Measurements from ENCODE around the gene SHISA7.
A peak's percentile ranks its signal among the peaks of the same experiment; 100 is the strongest.

The SHISA7 gene

DNA sequence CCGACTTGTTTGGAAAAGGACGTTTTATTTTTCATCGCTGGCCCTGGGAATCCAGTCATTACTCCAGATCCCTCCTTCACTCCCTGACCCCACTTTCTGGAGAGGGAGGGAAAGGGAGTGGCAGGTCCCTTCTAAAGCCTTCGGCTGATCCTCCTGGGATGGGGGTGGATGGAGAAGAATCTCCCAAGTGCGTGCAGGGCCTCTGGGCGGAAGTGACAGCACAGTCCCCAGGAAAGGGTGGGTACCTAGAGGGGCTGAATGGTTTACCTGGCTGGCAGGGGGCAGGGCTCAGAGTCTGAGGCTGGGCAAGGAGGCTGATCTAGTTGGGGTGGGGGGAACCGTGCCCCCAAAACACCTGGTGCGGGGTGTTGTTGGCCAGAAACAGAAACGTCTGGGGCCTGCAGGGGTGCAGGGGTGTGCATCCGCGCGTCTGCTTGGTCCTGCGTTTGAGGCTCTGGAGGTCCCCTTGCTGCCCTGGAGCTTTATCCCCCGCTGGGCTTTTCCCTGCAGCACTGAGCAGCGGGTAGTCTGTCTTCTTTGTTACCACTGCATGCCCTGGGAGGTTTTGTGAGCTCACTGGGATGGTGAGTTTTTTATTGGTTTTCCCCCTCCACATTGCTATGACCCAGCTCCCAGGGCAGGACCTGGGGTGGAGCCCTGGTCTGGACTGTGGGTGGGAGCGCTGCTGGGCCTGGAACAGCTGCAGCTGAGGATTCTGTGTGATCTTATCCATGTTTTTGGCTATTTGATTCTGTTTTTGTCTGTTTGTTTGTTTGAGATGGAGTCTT is 30.3 kb upstream of the SHISA7 start:
- FAIRE-seq (no peak), DNase-seq (ENCODE audit: insufficient read length, low spot score) (no peak)
- TF ChIP-seq, protein P1, sequence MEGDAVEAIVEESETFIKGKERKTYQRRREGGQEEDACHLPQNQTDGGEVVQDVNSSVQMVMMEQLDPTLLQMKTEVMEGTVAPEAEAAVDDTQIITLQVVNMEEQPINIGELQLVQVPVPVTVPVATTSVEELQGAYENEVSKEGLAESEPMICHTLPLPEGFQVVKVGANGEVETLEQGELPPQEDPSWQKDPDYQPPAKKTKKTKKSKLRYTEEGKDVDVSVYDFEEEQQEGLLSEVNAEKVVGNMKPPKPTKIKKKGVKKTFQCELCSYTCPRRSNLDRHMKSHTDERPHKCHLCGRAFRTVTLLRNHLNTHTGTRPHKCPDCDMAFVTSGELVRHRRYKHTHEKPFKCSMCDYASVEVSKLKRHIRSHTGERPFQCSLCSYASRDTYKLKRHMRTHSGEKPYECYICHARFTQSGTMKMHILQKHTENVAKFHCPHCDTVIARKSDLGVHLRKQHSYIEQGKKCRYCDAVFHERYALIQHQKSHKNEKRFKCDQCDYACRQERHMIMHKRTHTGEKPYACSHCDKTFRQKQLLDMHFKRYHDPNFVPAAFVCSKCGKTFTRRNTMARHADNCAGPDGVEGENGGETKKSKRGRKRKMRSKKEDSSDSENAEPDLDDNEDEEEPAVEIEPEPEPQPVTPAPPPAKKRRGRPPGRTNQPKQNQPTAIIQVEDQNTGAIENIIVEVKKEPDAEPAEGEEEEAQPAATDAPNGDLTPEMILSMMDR (IDR thresholded peaks at IDR 0.05; ENCODE audit: insufficient read depth, missing control alignments), result no peak

DNA sequence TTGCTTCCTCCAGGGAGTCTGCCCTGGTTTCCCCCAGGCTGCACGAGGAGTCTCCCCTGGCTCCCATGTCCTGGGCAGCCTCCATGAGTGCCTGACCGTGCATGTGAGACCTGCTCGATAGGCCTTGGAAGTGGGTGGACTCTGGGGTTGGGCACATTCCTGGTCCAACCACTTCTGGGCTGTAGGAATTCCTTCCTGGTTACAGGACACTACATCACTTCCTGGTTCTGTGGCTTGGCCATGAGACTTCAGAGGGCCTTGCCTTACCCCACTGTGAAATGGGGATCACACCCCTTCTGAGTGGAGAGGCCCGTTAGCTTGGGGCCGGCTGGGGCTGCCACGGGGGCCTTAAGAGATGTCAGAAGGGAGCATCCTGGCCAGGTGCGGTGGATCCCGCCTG is 29.4 kb upstream of the SHISA7 start:
- DNase-seq (ENCODE audit: insufficient read length, low spot score), result no peak
- TF ChIP-seq, protein P1 (IDR thresholded peaks at IDR 0.05; ENCODE audit: insufficient read depth, missing control alignments), result no peak

DNA sequence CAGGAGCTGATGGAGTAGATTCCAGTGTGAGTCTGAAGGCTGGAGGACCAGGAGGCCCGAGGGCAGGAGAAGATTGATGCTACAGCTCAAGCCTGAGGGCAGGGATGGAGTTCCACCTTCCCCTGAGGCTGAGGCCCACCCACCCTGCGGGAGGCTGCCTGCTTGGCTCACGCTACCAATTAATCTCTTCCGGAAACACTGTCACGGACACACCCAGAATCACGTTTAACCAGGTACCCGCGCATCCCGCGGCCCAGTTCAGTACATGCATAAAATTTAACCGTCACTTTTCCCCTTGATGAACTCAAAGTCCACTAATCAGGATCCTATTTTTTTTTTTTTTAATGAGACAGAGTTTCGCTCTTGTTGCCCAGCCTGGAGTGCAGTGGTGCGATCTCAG is 28.2 kb upstream of the SHISA7 start:
- DNase-seq (ENCODE audit: insufficient read length, low spot score), result no peak
- FAIRE-seq, result no peak

More for the DNA sequence above, 29.4 kb upstream of the SHISA7 start:
- no peak for FAIRE-seq

DNA sequence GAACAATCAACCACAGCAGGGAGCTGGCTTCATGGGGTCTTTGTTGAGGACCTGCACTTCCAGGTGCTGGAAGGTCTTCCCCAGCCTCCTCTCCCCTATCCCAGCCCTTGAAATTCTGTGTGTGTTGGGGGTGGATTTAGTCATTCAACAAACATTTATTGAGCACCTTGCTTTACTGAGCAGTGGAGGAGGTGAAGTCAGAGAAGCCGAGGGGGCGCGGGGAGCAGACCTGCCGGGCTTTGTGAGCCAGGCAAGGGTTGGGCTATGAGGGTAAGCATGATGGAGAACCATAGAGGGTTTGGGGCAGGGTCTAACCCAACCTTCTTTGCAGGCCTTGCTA is 24.9 kb upstream of the SHISA7 start:
- DNase-seq (ENCODE audit: insufficient read length, low spot score) (no peak), FAIRE-seq (no peak)
- TF ChIP-seq, protein P1 (IDR thresholded peaks at IDR 0.05; ENCODE audit: insufficient read depth, missing control alignments), result no peak

More for the DNA sequence above, 28.2 kb upstream of the SHISA7 start:
- TF ChIP-seq, protein P1 (IDR thresholded peaks at IDR 0.05; ENCODE audit: insufficient read depth, missing control alignments), result no peak

DNA sequence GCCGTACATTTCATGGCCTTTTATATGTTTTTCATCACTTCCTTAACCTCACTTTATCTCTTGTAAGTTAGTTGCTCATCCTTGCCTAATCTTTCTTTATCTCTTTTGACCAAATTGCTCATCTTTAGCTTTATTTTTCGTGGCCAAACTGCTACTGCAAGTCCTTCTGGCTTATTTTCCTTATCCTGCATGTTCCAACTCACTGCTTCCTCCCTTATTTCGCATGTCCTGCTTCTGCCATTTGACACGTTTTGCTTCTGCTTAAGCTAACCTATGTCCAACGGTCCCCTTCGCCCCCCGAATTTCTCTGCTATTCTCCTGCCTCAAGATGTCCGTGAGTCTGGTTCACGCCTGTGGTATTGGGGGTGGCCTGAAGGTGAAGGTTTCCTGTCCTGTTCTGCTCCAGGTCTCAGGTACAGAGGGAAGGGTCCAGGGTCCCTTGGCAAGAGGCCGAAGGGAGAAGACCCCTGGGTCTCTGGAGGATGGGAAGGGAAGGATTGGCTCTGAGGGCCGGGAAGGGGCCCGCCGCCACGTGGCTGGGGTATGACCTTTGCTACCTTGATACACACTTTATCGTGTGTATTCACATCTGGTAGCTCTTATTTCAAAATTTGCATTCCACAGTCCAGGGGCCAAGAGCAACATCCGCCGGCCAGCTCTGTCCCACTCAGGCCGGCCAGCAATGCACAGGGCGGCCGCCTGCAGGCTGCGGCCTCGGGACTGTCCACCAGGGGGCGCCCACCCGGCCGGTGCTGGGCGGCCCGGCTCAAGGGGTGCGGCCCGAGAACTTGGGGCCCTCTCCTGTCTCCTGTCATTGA is 24.3 kb upstream of the SHISA7 start:
- TF ChIP-seq, protein P1 (IDR thresholded peaks at IDR 0.05; ENCODE audit: insufficient read depth, missing control alignments), result peak; percentile 64
- peak; percentile 73 for DNase-seq (ENCODE audit: insufficient read length, low spot score)
- no peak for FAIRE-seq

DNA sequence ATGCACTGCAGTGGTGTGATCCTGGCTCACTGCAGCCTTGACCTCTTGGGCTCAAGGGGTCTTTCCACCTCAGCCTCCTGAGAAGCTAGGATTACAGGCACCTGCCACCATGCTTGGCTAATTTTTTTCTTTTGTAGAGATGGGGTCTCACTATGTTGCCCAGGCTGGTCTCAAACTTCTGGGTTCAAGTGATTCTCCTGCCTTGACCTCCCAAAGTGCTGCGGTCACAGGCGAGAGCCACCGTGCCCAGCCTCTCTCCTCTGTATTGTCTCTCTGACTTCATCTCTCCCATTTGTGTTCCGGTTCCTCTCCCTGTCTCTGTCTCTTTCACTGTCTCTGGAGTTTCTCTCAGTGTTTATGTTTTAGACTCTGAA is 23.1 kb upstream of the SHISA7 start:
- no peak for FAIRE-seq
- TF ChIP-seq, protein P1 (IDR thresholded peaks at IDR 0.05; ENCODE audit: insufficient read depth, missing control alignments), result no peak
- DNase-seq (ENCODE audit: insufficient read length, low spot score), result no peak

All from D721Med (cell line).